Prostate gland (tissue), 2 donors: ENCODE data around the gene SMG5.

Source experiments
- POLR2A ChIP-seq: fragments of 450-650 bp; IDR thresholded peaks from one replicate; pipeline ENCODE4 v1.6.1; 2016; ENCODE audit warnings: antibody characterized with exemption, mild to moderate bottlenecking
- POLR2AphosphoS5 ChIP-seq: sonication (generic); formaldehyde crosslinking; IDR thresholded peaks from one replicate; pipeline ENCODE4 v1.6.1; 2017; ENCODE audit warnings: antibody characterized with exemption
- TF ChIP-seq, protein P1 (sequence below), 4 experiments: fragments of 200-600 bp in 2 of 4; fragments of 450-650 bp in 2 of 4; sonication (generic) in 2 of 4; IDR thresholded peaks; 1 replicate in 3 of 4; 2 replicates in 1 of 4; pipeline ENCODE4 v1.5.1; 2016 to 2019; ENCODE audit warnings: antibody characterized with exemption in 4 of 4, mild to moderate bottlenecking in 2 of 4, moderate library complexity in 2 of 4

DNA sequence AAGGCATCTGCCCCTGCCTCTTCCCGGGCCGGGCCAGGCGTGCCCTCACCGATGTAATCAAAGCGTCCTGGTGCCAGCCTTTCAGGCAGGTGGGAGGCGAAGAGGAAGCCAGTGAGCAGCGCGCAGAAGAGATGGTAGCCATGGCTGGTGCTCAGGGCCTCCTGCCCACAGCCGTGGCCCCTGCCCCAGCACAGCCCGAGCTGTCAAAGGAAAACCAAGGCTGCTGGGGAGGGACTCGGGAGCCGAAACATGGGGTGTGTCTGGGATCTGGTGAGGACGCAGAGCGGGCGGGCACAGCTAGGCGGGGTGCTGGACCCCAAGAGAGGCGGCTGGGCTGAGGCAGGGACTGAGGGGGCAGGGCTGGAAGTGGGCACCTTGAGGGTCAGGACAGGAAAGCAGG lies 37.9 kb downstream of the SMG5 start:
- TF ChIP-seq, protein P1, sequence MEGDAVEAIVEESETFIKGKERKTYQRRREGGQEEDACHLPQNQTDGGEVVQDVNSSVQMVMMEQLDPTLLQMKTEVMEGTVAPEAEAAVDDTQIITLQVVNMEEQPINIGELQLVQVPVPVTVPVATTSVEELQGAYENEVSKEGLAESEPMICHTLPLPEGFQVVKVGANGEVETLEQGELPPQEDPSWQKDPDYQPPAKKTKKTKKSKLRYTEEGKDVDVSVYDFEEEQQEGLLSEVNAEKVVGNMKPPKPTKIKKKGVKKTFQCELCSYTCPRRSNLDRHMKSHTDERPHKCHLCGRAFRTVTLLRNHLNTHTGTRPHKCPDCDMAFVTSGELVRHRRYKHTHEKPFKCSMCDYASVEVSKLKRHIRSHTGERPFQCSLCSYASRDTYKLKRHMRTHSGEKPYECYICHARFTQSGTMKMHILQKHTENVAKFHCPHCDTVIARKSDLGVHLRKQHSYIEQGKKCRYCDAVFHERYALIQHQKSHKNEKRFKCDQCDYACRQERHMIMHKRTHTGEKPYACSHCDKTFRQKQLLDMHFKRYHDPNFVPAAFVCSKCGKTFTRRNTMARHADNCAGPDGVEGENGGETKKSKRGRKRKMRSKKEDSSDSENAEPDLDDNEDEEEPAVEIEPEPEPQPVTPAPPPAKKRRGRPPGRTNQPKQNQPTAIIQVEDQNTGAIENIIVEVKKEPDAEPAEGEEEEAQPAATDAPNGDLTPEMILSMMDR (IDR thresholded peaks at IDR 0.05): no peak
- TF ChIP-seq POLR2AphosphoS5 (no peak), POLR2A (no peak)
